Activated CD8-positive, alpha-beta memory T cell treated with anti-CD3 and anti-CD28 coated beads, Interleukin-2, amount 50 U/mL, for 24 hours (primary cell): ENCODE measurements around the gene CDK11B.
A peak's percentile ranks its signal among the peaks of the same experiment; 100 is the strongest.
"Not testable (repeated sequence)": the region's sequence is repeated elsewhere in the genome, so short reads cannot be mapped to it uniquely, and the experiment has no call there.

Experiments used
- DNase-seq: peaks from one replicate; pipeline ENCODE4 v3.0.0-alpha.2; 2020; ENCODE audit errors: extremely low read depth

CDK11B gene

DNA sequence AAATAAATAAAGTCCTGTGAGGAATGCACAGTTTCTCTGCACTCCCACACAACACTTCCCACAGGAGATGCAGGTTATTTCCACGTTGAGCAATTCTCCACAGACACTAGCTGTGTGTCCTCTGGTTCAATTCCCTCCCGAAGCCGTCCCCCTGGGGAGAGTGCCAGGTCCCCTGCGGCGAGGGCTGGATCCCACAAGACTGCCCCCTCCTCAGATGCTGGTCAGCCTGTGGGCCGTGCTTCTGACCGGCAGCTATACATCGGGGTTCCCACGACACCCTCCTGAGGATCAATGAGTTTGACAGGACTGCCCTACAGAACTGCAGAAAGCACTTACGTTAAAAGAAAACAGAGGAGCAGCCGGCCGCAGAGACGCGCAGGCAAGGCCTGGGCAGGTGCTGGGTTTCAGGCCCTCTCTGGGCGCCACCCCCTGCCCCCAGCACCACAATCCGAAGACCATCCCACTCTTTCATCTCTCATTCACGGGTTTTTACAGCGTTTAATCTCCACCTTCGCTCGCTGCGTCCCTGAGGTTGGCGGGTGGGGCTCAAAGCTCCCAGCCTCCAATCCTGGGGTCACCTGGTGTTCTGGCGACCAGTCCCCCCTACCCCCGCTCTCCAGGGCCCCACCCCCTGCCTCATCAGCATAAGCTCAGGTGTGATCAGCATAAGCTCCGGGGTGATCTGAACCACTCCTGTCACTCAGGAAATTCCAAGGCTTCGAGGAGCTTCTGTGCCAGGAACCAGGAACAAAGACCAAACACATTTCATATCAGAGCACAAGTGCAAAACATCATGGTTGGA lies 24.5 kb upstream of the CDK11B start:
- no peak for DNase-seq

DNA sequence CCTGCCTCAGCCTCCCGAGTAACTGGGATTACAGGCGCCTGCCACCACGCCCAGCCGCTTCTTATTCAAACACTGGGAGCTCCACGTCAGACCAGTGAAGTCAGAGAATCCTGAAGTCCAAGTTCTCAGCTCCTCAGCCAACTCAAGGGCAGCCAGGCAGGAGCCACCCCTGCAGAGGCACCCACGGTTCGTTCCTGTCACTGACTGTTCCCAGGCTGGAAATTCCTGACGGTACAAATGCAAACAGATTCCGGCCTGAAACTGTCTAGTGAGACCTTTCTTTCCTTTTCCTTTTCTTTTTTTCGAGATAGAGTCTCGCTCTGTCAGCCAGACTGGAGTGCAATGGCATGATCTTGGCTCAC lies 22.1 kb upstream of the CDK11B start:
- no peak for DNase-seq

DNA sequence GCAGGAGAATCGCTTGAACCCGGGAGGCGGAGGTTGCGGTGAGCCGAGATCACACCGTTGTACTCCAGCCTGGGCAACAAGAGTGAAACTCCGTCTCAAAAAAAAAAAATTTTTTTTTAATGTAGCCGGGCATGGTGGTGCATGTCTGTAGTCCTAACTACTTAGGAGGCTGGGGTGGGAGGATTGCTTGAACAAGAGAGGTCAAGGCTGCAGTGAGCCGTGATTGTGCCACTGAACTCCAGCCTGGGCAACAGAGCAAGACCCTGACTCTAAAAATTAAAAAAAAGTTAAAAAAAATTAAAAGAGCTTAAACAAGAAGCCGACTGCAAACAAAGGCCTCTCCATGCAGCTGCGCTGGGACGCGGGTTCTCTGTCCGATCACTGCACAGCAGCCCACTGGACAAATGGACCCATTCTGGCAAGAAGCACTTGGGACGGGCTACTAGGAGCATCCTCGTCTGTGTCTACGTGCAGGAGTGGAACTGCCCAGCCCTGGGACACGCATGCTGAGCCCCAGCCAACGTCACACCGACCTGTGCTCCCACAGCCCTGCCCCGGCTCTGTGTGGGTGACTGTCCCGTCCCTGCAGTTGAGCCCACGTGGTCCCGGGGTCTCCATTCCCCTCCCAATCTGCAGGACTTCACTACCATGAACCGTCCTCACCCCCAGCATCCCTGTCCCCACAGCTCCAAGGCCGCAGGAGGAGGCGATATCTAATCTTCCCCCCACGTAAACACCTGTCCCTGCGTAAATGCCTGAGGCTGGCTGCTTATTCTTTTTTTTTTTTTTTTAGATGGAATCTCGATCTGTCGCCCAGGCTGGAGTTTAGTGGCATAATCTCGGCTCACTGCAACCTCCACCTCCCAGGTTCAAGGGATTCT lies 21.5 kb upstream of the CDK11B start:
- no peak for DNase-seq

DNA sequence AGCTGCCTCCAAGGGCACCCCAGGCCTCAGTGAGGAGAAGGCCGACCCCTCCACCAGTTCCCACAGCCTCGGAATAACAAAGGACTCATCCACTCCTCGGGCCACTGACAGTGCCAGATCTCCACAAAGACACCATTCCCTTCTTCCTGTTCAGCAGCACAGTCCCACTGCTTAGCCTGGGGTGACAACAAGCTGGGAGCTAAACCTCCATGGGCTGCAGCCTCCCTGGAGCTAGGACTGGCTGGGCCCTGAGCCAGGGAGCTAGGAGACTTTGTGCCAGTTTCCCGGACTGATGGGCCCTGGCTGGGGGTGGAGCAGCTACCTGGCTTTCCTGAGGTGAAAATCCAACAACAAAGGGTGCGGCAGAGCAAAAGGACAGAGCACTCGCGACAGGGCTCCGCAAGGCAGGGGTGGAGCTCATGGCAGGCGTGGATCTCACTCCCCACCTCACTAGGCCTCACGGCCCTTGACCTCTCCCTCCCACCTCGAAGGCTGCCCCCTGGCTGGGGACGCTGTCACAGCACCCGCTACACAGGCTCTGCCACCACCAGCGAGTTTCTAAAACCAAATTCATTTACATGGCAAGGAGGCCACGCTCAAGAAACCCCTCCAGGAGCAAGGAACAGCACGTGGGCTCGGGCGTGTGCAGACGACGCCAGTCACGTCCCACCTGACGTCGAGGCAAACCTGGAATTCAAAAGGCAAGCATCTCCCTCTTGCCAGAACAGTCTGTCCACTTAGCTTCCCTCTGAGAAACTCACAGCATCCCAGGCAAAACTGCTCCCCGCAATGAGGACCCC lies 20.0 kb upstream of the CDK11B start:
- peak; percentile 23 for DNase-seq

DNA sequence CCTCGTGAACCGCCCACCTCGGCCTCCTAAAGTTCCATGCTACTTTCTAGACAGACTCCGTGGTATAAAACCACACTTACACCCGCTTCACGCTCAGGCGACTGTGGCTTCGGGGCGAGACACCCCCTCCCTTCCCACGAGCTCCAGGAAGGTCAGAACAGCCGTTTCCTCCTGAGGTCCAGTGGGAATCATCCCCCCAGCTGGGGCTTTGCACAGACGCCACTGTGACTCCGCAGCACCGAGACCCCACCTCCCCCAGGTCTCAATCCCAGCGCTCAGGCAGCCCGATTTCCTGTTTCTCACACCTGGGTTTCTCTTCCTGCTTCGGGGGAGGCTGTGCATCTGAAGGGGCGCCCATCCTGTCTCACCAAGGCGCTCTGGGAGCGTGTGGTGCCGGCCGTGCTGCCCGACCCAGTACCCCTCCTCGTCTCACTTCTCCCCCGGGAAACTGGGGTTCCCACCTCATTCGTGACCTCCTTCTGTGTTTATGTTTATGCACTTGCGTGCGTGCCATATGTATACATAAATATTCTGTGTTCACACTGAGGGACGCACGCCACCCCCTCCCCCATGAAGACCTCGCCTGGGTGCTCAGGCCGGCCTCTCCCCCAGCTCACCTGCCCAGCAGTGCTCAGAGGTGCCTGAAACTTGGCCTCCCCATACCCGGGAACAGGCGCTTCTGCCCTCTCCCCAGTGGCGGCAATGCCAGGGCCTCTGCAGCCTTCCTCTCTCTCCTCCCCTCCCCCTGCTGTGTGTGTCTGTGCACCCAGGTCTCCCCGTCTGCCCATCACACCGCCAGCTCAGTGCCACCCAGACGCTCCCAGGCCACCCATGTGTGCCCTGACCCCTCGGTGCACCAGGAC lies 19.1 kb upstream of the CDK11B start:
- DNase-seq: no peak

DNA sequence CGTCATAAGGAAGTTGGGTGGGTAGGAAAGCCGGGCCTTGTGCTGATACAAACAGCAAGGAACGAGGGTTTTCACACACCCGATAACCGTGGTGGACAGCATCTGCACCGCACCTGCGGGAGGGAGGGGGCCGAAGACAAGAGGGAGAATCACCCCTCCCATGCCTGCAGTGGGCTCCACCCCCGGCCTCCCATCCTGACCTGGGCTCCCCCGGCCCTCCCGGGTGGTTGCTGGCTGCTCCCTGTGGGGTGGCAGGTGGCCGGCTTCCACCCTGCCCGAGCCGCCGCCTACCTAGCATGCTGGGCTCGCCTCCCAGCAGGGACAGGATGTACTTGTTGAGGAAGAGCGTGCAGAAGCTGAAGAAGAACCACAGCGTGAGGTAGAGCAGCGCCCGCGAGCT lies 17.3 kb upstream of the CDK11B start:
- not testable (repeated sequence) for DNase-seq

DNA sequence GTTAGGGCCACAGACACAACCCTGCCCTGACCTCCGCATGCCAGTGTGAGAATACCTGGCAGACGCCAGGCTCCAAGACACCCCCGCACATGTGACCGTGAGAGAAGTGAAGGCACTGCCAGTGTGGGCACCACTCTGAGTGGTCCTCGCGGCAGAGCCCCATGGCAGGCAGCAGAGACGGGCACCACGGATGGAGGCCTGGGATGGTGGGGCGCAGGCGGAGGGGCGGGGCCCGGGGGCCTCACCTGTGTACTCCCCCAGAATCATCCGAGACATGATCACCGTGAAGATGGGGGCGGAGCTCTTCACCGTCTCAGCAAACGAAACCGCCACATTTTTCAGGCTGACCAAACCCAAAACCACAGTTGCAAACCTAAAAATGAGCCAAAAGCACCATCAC lies 16.4 kb upstream of the CDK11B start:
- not testable (repeated sequence) for DNase-seq

DNA sequence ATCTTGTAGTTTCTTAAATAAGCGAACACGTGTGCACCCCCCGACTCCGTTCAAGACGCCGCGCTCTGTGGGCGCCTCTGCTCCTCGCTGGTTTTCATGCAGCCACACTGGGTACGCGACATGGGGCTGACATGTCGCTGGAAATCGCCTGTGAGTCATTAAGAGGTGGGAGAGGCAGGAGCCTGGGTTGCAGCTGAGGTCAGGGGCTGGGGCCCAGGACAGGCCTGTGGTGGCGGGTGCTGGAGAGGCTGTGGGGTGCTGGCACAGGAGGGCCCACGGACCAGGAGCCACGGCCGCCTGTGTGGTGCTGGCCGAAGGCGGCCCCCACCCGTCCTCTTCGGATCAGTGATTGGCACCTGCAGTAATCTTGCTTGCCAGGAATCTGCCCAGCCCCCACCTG lies 16.0 kb upstream of the CDK11B start:
- DNase-seq: not testable (repeated sequence)

DNA sequence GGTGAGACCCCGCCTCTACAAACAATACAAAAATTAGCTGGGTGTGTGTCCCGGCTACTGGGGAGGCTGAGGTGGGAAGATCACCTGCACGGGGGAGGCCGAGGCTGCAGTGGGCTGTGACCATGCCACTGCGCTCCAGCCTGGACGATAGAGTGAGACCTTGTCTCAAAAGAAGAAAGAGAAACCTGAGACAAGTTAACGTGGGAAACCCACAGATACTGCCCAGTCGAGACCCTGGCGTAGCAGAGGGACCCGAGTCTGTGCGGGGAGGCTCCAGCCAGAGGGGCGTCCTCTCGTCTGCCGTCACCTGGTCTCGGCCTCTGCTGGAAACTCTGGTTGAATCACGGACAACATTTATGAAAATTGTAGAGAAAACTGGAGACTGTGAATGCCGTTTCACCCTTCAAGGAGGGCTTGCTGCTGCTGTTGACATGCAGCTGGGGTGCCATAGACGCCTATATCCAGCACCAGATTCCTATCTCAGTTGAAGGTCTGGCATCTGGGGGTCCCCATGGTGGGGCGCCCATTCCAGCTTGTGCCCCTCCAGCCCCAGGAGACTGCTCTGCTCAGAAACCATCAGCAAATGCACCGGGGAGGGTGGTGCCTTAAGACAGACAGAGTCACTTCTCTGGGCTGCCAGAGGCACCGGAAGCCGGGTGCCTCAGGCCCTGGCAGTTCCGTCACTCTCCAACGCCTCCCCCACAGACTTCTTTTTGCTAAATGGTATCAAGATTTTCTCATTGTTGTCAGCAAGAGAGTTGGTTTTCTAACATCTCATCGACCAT lies 13.6 kb upstream of the CDK11B start:
- DNase-seq: no peak

DNA sequence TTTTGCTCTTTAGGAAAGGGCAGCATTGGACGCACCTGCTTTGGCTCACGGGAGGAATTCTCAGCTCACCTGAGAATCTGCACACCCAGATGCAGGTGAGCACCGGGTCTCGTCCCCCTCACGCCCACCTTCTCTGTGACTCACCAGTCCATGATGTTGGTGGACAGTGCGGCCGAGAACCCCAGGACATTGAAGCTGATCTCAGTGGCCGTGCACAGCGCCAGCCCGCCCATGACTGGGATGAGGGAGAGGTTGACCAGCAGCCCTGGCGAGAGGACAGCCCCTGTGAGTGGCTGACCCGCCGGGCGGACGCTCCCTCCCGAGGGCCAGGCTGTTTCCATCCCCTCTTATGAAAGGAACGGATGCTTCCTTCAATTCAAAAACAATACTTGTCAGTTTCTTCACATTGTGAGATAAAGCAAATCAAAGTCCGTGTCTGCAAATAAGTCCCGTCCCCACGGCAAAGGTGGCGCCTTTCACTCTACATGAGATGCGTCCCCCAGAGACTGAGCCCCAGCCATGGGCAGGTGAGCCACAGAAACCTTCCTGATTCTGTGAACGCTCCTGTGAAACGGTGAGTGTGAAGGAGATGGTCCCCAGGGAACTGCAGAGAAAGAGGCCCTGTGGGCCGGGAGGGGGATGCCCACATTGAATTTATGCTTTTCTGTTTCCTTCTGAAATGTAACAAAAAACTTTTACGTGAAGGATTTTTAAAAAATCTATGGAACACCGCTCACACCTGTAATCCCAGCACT lies 12.7 kb upstream of the CDK11B start:
- DNase-seq: no peak

DNA sequence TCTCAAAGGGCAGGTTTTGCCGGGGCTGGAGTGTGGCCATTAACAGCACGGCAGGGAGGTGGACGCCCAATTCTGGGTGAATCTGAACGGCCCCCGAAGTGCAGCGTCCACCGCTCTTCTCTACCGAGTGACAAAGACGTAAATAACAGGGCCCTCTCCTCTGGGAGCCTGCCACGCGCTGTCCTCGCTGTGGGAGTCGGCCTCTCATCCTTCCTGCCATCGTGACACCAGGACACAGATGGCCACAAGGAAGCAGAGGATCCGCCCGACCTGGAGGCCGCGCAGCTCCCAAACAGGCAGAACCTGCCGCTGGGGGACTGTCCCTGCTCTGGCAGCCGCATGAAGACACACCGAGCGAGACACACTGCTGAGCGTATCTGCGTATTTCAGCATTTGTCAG lies 12.1 kb upstream of the CDK11B start:
- DNase-seq: no peak

DNA sequence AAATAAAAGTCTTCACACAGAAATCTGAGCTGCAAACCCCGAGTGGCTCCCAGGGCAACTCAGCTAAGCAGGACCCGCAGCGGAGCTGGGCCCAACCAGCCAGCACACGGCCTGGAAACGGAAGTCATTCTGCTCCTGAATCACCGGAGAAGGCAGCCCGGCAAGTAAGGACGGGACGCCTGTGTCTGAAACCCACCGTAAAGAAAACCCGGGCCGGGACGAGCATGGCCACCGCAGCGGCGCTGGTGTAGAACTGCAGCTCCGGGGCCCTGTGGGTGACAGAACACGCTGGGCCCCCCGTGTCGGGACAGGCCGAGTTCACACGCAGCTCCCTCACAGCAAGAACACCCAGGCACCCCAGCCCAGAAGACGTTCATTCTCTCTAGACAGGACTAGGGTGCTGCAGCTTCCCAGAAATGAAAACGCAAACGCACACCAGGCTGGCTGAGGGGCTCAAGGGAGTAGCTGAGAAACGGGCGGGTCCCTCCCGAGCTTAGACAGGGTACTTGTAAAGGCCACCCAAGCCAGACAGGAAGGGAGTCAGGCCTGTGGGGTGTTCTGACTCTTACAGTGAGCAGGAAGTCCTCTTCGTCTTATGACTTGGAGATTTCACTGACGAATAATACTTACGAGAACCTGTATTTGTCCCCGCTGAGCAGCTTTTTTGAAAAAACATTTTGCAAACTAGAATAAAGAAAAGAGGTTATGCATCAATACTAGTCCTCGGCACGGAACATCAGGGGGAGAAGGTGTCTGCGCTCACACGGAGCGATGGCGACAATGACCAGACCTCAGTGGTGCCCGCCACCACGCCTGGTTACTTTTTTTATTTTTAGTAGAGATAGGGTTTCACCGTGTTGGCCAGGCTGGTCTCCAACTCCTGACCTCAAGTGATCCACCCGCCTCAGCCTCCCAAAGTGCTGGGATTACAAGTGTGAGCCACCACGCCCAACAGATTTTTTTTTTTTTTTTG lies 10.9 kb upstream of the CDK11B start:
- DNase-seq: no peak

DNA sequence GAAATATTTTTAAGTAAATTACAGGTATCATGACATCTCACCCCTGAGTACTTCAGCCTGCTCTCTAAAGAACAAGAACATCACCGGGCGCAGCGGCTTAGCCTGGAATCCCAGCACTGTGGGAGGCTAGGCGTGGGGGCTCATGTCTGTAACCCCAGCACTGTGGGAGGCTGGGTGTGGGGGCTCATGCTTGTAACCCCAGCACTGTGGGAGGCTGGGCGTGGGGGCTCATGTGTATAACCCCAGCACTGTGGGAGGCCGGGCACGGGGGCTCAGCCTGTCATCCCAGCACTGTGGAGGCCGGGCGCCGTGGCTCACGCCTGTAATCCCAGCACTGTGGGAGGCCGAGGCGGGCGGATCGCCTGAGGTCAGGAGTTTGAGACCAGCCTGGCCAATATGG lies 7.7 kb upstream of the CDK11B start:
- no peak for DNase-seq

DNA sequence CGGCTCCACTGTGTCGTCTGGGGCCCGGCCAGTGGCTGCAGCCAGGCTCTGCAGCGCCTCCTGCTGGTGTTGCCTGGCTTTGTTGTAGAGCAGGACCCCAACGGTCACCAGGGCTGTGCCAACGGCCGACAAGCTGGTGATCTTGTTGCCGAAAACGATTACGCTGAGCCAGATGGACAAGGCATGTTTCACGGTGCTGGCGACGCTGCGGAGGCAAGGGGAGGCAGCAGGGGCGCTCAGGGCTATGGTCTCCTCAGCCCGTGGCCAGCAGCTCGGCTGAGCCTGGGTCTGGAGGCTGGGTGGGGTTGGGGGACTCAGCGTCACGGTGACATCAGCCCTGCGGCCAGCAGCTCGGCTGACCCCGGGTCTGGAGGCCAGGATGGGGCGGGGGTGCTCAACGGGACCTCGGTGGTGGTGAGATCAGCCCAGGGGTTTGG lies 7.0 kb upstream of the CDK11B start:
- DNase-seq: no peak

DNA sequence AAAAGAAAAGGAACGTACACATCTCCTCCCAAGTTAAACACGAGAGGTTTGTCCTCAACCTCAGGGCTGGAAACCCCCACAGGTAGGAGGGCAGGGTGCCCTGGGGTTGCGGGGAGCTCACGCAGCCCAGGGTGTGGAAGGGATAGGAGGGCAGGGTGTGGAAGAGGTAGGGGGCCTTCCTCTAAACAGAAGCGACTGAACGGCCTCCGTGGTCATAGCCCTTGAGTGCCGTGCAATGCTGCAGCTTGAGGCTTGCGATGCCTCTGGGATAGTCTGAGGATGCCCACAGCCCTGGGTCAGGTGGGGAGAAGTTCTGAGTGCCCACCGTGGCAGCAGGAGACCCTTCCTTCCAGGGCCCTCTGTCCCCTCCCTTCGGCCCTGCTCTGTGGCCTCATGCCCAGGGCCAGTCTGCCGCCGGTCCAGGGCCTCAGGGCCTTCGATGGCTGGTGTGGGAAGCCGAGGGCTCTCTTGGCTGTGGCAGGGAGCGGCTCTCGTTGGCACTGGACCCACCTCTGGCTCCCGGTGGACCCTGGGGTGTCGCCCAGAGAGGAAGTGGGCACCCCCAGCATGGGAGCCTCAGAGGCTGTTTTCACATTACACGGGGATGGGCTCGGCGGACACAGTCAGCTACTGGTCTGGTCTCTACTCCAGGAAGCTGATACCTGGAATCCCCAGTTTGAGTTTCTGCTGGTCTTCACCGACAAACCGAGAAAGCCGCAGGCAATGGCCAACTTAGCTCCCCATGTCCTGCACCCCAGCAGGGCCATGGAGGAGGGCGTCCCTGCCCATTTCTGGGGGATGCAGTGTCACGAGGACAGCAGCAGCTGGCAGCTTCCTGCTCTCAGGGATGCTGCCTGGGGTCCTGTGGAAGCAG lies 6.4 kb upstream of the CDK11B start:
- DNase-seq: no peak

DNA sequence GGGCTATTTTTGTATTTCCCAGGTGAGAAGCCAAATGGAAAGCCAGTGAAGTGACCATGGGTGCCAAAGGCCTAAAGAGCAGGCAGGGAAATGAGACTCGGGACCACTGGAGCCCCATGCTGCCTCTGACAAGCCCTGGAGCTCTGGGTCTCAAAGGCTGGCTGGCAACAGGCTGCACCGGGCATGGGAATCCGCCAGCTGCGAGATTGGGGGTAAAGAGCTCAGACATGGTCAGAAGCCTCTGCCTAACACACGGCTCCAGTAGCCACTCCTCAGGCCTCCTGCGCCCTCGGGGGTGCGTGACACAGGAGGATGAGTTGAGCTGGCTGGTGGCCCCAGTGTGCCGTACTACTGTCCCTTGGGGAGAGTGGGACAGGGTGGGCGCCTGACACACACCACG lies 5.5 kb upstream of the CDK11B start:
- not testable (repeated sequence) for DNase-seq

DNA sequence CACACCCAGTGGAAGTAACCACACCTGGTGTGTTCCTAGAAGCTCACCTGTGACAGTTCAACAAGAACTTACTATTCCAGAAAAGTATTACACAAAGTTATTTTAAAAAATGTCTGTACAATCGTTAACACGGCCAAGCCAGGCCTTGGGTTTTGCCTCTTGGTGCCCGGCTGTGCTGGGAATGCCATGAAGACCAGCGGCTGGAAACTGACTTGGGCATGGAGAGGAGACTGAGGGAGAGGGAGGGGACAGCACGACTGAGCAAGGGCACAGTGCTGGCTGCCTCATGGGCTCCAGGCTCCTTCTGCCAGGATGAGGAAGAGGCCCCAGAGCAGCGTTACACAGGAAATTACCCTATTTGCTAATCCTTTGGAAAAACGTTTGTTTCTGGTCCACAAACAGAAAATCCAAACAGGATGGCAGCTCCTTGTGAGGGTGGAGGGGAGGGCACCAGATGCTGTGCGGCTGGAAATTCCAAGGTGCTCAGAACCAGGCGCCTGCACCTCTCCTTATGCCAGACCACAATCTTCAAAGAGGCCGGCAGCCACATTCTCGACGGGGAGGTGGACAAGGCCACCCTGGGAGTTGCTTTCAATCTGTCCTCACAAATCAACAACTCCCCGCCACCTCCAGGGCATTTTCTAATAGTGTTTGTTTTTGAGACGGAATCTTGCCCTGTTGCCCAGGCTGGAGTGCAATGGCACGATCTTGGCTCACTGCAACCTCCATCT lies 4.2 kb upstream of the CDK11B start:
- not testable (repeated sequence) for DNase-seq
